ENCODE results near the gene OFD1.

DNA sequence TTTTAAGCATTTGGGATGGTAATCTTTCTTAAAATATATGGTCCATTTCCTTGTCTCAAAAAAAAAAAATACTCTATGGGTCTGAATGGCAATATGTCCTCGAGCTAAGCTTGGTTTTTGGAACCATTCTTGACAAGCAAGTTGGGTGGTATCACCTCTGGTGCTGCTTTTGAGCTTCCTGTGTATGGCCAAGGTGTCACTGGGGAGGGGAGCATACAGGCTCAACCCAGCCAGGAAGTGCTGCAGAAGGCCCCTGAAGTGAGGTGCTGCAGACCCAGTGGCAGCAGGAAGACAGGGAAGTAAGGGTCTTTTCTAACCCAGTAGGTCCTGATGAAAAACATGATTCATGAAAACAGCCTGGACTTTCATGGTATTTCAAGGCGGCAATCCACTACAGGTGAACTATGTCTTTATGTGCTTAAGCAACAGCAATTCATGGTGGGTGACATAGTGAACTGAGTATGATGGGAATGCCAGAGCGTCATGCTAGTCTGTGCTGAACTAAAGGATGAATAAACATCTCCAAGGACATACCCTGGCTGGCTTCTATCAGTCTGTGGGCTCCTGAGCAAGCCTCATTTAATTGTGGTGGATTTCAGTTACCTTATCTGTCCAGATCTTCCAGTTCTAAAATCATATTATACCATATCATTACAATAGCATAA is 15.2 kb upstream of the OFD1 start:
- TF ChIP-seq, protein P1, sequence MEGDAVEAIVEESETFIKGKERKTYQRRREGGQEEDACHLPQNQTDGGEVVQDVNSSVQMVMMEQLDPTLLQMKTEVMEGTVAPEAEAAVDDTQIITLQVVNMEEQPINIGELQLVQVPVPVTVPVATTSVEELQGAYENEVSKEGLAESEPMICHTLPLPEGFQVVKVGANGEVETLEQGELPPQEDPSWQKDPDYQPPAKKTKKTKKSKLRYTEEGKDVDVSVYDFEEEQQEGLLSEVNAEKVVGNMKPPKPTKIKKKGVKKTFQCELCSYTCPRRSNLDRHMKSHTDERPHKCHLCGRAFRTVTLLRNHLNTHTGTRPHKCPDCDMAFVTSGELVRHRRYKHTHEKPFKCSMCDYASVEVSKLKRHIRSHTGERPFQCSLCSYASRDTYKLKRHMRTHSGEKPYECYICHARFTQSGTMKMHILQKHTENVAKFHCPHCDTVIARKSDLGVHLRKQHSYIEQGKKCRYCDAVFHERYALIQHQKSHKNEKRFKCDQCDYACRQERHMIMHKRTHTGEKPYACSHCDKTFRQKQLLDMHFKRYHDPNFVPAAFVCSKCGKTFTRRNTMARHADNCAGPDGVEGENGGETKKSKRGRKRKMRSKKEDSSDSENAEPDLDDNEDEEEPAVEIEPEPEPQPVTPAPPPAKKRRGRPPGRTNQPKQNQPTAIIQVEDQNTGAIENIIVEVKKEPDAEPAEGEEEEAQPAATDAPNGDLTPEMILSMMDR (IDR thresholded peaks at IDR 0.05) = no peak
- no peak for TF ChIP-seq POLR2A (IDR thresholded peaks at IDR 0.05)
